ENCODE data around the gene IFNGR2. TPM values are rescaled to one million over a fixed set of nuclear protein-coding genes. Genes with fewer than 3 reads are reported as not detected.

IFNGR2 gene
- total and polyA plus RNA-seq, 2 donors (not counting 3 experiments of a cell fraction or from before 2014, with no cell fraction given): 44.2 to 46.1 TPM

DNA sequence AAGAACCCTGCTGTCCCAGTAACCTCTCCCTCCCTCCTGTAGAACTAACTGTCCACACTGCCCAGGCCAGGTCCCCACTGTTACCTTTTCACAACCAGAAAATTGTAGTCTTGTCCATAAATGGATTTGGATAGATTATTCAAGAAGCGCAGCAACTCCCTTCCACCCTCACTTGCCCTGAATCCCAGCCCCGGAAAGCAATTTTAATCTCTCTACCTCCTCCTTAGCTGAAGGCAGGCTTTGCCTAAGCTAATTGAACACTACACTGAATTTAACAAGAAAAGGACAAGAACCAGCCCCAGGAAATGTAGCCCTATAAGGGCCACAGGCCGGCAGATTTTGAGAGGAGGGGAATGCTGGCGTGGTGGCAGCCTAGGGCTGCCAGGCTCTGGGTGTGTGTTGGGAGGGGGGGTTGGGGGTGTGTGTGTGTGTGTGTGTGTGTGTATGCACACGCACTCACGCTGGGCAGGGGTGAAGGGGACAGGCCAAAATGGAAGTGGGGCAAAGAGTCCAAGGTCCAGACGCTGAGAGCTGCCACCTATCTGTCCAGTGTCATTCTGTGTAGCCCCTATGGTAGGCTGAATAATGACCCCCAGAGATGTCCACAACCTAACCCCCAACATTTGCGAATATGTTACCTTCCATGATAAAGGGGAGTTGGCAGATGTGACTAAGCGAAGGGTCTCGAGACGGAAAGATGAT is 10.8 kb upstream of the IFNGR2 start:
- H3K27me3 ChIP-seq (ENCODE audit: control insufficient read depth in 2 of 2, insufficient read depth in 2 of 2, low read length in 2 of 2): no peaks in the 10 kb centered on the region
- H3K27ac ChIP-seq (ENCODE audit: insufficient read depth, low read depth, low read length): no peak overlapping the region
- dilution Hi-C loops (cut with MboI; ENCODE audit: extremely low pct_ligation_motif_present, low sequenced_read_pairs): no loop called here
- no peaks in the 10 kb centered on the region for H3K79me2 ChIP-seq (ENCODE audit: control insufficient read depth, insufficient read depth, low read length)
- FAIRE-seq (no peak), DNase-seq (ENCODE audit: low read depth, low spot score) (no peak)
- no peaks in the 10 kb centered on the region for H3K36me3 ChIP-seq (ENCODE audit: control insufficient read depth in 2 of 2, extremely low read depth in 1 of 2, insufficient read depth in 2 of 2, low read length in 2 of 2)
- no peaks in the 10 kb centered on the region for H3K9me1 ChIP-seq (replicated peaks; ENCODE audit: control insufficient read depth, extremely low read depth, insufficient read depth, low read length)
- ChIA-PET POLR2A (no interaction called here), CTCF (interaction anchor here (0.7 to 1.5 kb wide), 2 partner anchors 10 to 31 kb away, joined by 3 to 4 read pairs; no protein-coding TSS in a partner anchor)
- H3K4me1 ChIP-seq (ENCODE audit: control insufficient read depth, extremely low read depth, insufficient read depth, low read length): no peaks in the 10 kb centered on the region
- no peaks in the 10 kb centered on the region for H3K9me3 ChIP-seq (replicated peaks; ENCODE audit: control insufficient read depth, insufficient read depth, low read length)
- no peak overlapping the region for H3K4me3 ChIP-seq (replicated peaks in 1 of 3; ENCODE audit: insufficient read depth in 1 of 3, low read depth in 1 of 3, low read length in 3 of 3)
- intact Hi-C loops (cut with micrococcal nuclease): no loop called here
- H3K9ac ChIP-seq (replicated peaks; ENCODE audit: extremely low read depth, insufficient read depth, low read length): no peak overlapping the region
- H2AFZ ChIP-seq (ENCODE audit: low read depth, low read length): no peak overlapping the region
- H4K20me1 ChIP-seq (replicated peaks; ENCODE audit: control insufficient read depth, extremely low read depth, insufficient read depth, low read length): no peaks in the 10 kb centered on the region
- H3K4me2 ChIP-seq (ENCODE audit: insufficient read depth, low read length): no peak overlapping the region
- no TSS peak for BruUV-seq (replicated peaks)
- TF ChIP-seq GATA2 (IDR thresholded peaks at IDR 0.05; ENCODE audit: insufficient read depth, insufficient read length, low read depth, low read length) (no peak), MYC (IDR thresholded peaks at IDR 0.05; ENCODE audit: low read depth, low read length) (no peak), FOS (IDR thresholded peaks at IDR 0.05; ENCODE audit: borderline replicate concordance, insufficient read depth, low read length) (no peak), CTCF (IDR thresholded peaks at IDR 0.05; ENCODE audit: extremely low read depth in 1 of 2, insufficient read depth in 1 of 2, low read depth in 1 of 2, low read length in 2 of 2) (no peak), JUN (IDR thresholded peaks at IDR 0.05; ENCODE audit: borderline replicate concordance, insufficient read depth, insufficient read length, low read depth) (no peak), POLR2A (IDR thresholded peaks at IDR 0.05; ENCODE audit: low read depth, low read length) (no peak), EZH2 (IDR thresholded peaks at IDR 0.05; ENCODE audit: borderline replicate concordance, low read depth, low read length, severe bottlenecking) (no peak), POLR2AphosphoS5 (IDR thresholded peaks at IDR 0.05; ENCODE audit: insufficient read depth, low read depth, low read length) (no peak)
- TF ChIP-seq, protein P1, sequence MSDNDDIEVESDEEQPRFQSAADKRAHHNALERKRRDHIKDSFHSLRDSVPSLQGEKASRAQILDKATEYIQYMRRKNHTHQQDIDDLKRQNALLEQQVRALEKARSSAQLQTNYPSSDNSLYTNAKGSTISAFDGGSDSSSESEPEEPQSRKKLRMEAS (IDR thresholded peaks at IDR 0.05; ENCODE audit: insufficient read depth, insufficient read length): no peak

All from endothelial cell of umbilical vein (primary cell).